Measurements from ENCODE around the gene BBS10.
"Not testable (repeated sequence)": the region's sequence is repeated elsewhere in the genome, so short reads cannot be mapped to it uniquely, and the experiment has no call there.

BBS10 gene

GRCh38 chr12:76329159-76329558 is 19.1 kb downstream of the BBS10 start:
- no peak for DNase-seq

GRCh38 chr12:76319595-76320319 is 28.5 kb downstream of the BBS10 start:
- DNase-seq = not testable (repeated sequence)

- no peak for DNase-seq
Measured at GRCh38 chr12:76318773-76319594, 29.2 kb downstream of the BBS10 start.

GRCh38 chr12:76317976-76318375 is 30.2 kb downstream of the BBS10 start:
- no peak for DNase-seq

- DNase-seq = no peak
Measured at GRCh38 chr12:76316468-76316867, 31.7 kb downstream of the BBS10 start.

GRCh38 chr12:76313299-76313698 is 34.9 kb downstream of the BBS10 start:
- no peak for DNase-seq

- no peak for DNase-seq
Measured at GRCh38 chr12:76312315-76312714, 35.9 kb downstream of the BBS10 start.

GRCh38 chr12:76311796-76312195 is 36.4 kb downstream of the BBS10 start:
- no peak for DNase-seq

GRCh38 chr12:76310110-76310509 is 38.1 kb downstream of the BBS10 start:
- DNase-seq = no peak

GRCh38 chr12:76308866-76309265 is 39.3 kb downstream of the BBS10 start:
- no peak for DNase-seq

- DNase-seq = no peak
Measured at GRCh38 chr12:76307083-76307482, 41.1 kb downstream of the BBS10 start.

- DNase-seq = no peak
Measured at GRCh38 chr12:76303989-76304460, 44.2 kb downstream of the BBS10 start.

GRCh38 chr12:76303365-76303764 is 44.9 kb downstream of the BBS10 start:
- no peak for DNase-seq

- no peak for DNase-seq
Measured at GRCh38 chr12:76300297-76300665, 47.9 kb downstream of the BBS10 start.

GRCh38 chr12:76299536-76300296 is 48.5 kb downstream of the BBS10 start:
- no peak for DNase-seq
